H1 (cell line): ENCODE measurements around the gene NR5A2. TPM values are rescaled to one million over a fixed set of nuclear protein-coding genes. Genes with fewer than 3 reads are reported as not detected.
A peak's percentile ranks its signal among the peaks of the same experiment; 100 is the strongest.

ENCODE experiments used
- CTCF ChIA-PET: fragments of 300-600 bp; sonication (Branson Sonifier 250); formaldehyde crosslinking; loops from one replicate; lab custom pipeline; 2021; ENCODE audit not compliant: partially characterized antibody; lab: Charles Lee
- POLR2A ChIA-PET: fragments of 300-600 bp; sonication (Branson Sonifier 250); formaldehyde crosslinking; loops from one replicate; lab custom pipeline; 2021; ENCODE audit warnings: inconsistent platforms; ENCODE audit not compliant: partially characterized antibody; lab: Charles Lee
- DNase-seq, 2 experiments: peaks; one replicate each; pipeline versions ENCODE4 v3.0.0 to v3.0.0-alpha.2; 2010 to 2022; ENCODE audit warnings: low spot score in 2 of 2, low read depth in 1 of 2, mixed read lengths in 1 of 2
- FAIRE-seq: peaks from 2 replicates; lab custom pipeline; 2011; peaks lifted over from hg19 to GRCh38; lab: Jason Lieb, UNC
- H2AFZ ChIP-seq: 2 replicates; pipeline ENCODE4 v1.8.1; 2012; ENCODE audit warnings: low read length, inconsistent platforms
- H2AK5ac ChIP-seq: 2 replicates; pipeline ENCODE4 v1.6.1; 2013; ENCODE audit warnings: low read depth, low read length
- H2BK120ac ChIP-seq: replicated peaks from 2 replicates; pipeline ENCODE3; 2013; ENCODE audit warnings: low read depth, low read length, inconsistent platforms
- H2BK12ac ChIP-seq: 2 replicates; pipeline ENCODE4 v1.6.1; 2013; ENCODE audit warnings: low read depth, low read length
- H2BK15ac ChIP-seq: 2 replicates; pipeline ENCODE4 v1.6.1; 2013; ENCODE audit warnings: low read length
- H2BK20ac ChIP-seq: 2 replicates; pipeline ENCODE4 v1.6.1; 2013; ENCODE audit warnings: low read length
- H2BK5ac ChIP-seq: 2 replicates; pipeline ENCODE4 v1.6.1; 2013; ENCODE audit warnings: low read depth, low read length
- H3K14ac ChIP-seq: 2 replicates; pipeline ENCODE4 v1.6.1; 2013; ENCODE audit warnings: inconsistent platforms; ENCODE audit not compliant: insufficient read length
- H3K18ac ChIP-seq: 2 replicates; pipeline ENCODE4 v1.6.1; 2013; ENCODE audit warnings: low read length; ENCODE audit errors: extremely low read depth
- H3K23ac ChIP-seq: 2 replicates; pipeline ENCODE4 v1.6.1; 2013; ENCODE audit warnings: inconsistent platforms; ENCODE audit not compliant: insufficient read length
- H3K23me2 ChIP-seq: 2 replicates; pipeline ENCODE4 v1.6.1; 2013; ENCODE audit warnings: low read depth, low read length
- H3K27ac ChIP-seq: 2 replicates; pipeline ENCODE4 v1.6.1; 2011; ENCODE audit warnings: low read depth, low read length, inconsistent platforms
- H3K27me3 ChIP-seq, 4 experiments: replicated peaks in 1 of 4; 1 replicate in 1 of 4; 2 replicates in 3 of 4; pipeline versions ENCODE4 v1.6.1 to v1.8.1; 2011 to 2013; ENCODE audit warnings: low read length in 3 of 4, mild to moderate bottlenecking in 3 of 4, inconsistent platforms in 2 of 4, mixed read lengths in 2 of 4, moderate library complexity in 1 of 4; ENCODE audit not compliant: control insufficient read depth in 3 of 4, insufficient read depth in 3 of 4; ENCODE audit errors: extremely low read depth in 1 of 4
- H3K36me3 ChIP-seq, 4 experiments: 2 replicates each; pipeline versions ENCODE4 v1.6.1 to v1.8.1; 2011 to 2013; ENCODE audit warnings: mild to moderate bottlenecking in 4 of 4, low read length in 3 of 4, moderate library complexity in 2 of 4, control low read depth in 1 of 4, inconsistent platforms in 1 of 4; ENCODE audit not compliant: insufficient read depth in 4 of 4, control insufficient read depth in 2 of 4
- H3K4ac ChIP-seq: replicated peaks from 2 replicates; pipeline ENCODE3; 2013; ENCODE audit warnings: low read length, low read depth, mixed read lengths, inconsistent platforms; ENCODE audit not compliant: insufficient read length
- H3K4me1 ChIP-seq, 4 experiments: replicated peaks in 1 of 4; 1 replicate in 1 of 4; 2 replicates in 3 of 4; pipeline versions ENCODE4 v1.6.1 to v1.8.1; 2011 to 2013; ENCODE audit warnings: low read length in 3 of 4, inconsistent platforms in 2 of 4, mixed read lengths in 1 of 4; ENCODE audit not compliant: insufficient read depth in 4 of 4, control insufficient read depth in 3 of 4
- H3K4me2 ChIP-seq, 2 experiments: 2 replicates each; pipeline versions ENCODE4 v1.6.1 to v1.8.1; 2011 to 2013; ENCODE audit warnings: low read depth in 2 of 2, low read length in 2 of 2, control low read depth in 1 of 2, inconsistent platforms in 1 of 2, mild to moderate bottlenecking in 1 of 2; ENCODE audit not compliant: insufficient read depth in 1 of 2
- H3K4me3 ChIP-seq, 4 experiments: fragments of 200-600, 300-600 bp in 1 of 4; sonication (generic), shearing (Covaris generic), sonication (Bioruptor Twin) in 1 of 4; 2 replicates each; pipeline versions ENCODE4 v1.5.1 to v1.8.1; 2011 to 2016; ENCODE audit warnings: low read length in 4 of 4, low read depth in 3 of 4, control low read depth in 2 of 4, inconsistent platforms in 2 of 4, mild to moderate bottlenecking in 2 of 4, mixed read lengths in 1 of 4, moderate library complexity in 1 of 4; ENCODE audit not compliant: insufficient read depth in 2 of 4; ENCODE audit errors: extremely low read depth in 1 of 4
- H3K56ac ChIP-seq: replicated peaks from 2 replicates; pipeline ENCODE3; 2013; ENCODE audit warnings: low read depth, mild to moderate bottlenecking, mixed read lengths, low read length, inconsistent platforms; ENCODE audit not compliant: insufficient read length
- H3K79me1 ChIP-seq: 2 replicates; pipeline ENCODE4 v1.6.1; 2013; ENCODE audit warnings: low read depth, low read length, control low read depth
- H3K79me2 ChIP-seq, 2 experiments: 2 replicates each; pipeline versions ENCODE4 v1.6.1 to v1.8.1; 2012 to 2013; ENCODE audit warnings: low read length in 2 of 2, mild to moderate bottlenecking in 2 of 2, inconsistent platforms in 1 of 2; ENCODE audit not compliant: insufficient read depth in 2 of 2, control insufficient read depth in 1 of 2
- H3K9ac ChIP-seq, 4 experiments: replicated peaks in 1 of 4; 1 replicate in 1 of 4; 2 replicates in 3 of 4; pipeline versions ENCODE4 v1.6.1 to v1.8.1; 2011 to 2013; ENCODE audit warnings: low read depth in 3 of 4, low read length in 3 of 4, control low read depth in 2 of 4, mild to moderate bottlenecking in 2 of 4, moderate library complexity in 2 of 4, inconsistent platforms in 1 of 4; ENCODE audit errors: extremely low read depth in 1 of 4
- H3K9me3 ChIP-seq, 2 experiments: 2 replicates each; pipeline versions ENCODE4 v1.6.1 to v1.8.1; 2012 to 2013; ENCODE audit warnings: mild to moderate bottlenecking in 2 of 2, moderate library complexity in 2 of 2, control low read depth in 1 of 2, inconsistent platforms in 1 of 2, low read depth in 1 of 2, low read length in 1 of 2, mixed read lengths in 1 of 2; ENCODE audit not compliant: insufficient read depth in 2 of 2
- H4K20me1 ChIP-seq, 2 experiments: replicated peaks in 1 of 2; 2 replicates each; pipeline versions ENCODE3 to v1.8.1; 2011 to 2013; ENCODE audit warnings: inconsistent platforms in 2 of 2, low read length in 2 of 2, mild to moderate bottlenecking in 1 of 2; ENCODE audit not compliant: insufficient read depth in 2 of 2, control insufficient read depth in 1 of 2
- H4K5ac ChIP-seq: 2 replicates; pipeline ENCODE4 v1.6.1; 2013; ENCODE audit warnings: low read length, low read depth, mixed read lengths, inconsistent platforms; ENCODE audit not compliant: insufficient read length
- H4K8ac ChIP-seq: 2 replicates; pipeline ENCODE4 v1.8.0; 2013; ENCODE audit warnings: mild to moderate bottlenecking, moderate library complexity, low read length, inconsistent platforms; ENCODE audit not compliant: insufficient read depth; ENCODE audit errors: extremely low read depth
- H4K91ac ChIP-seq: replicated peaks from 2 replicates; pipeline ENCODE3; 2013; ENCODE audit warnings: low read length, mixed read lengths, inconsistent platforms; ENCODE audit not compliant: insufficient read length
- CEBPB ChIP-seq: IDR thresholded peaks from 2 replicates; pipeline ENCODE4 v1.6.1; 2012; ENCODE audit warnings: low read depth, low read length
- CTBP2 ChIP-seq: IDR thresholded peaks from 2 replicates; pipeline ENCODE4 v1.7.0; 2011; ENCODE audit warnings: borderline replicate concordance, mild to moderate bottlenecking, moderate library complexity, mixed read lengths, low read length; ENCODE audit not compliant: insufficient read depth, insufficient read length
- RNF2 ChIP-seq: fragments of 200-900, 300-1000 bp; sonication (generic); IDR thresholded peaks from 2 replicates; pipeline ENCODE4 v1.7.1; 2016; ENCODE audit warnings: borderline replicate concordance, low read depth, mild to moderate bottlenecking, antibody characterized with exemption, low read length; ENCODE audit not compliant: poor library complexity, severe bottlenecking; ENCODE audit errors: missing control alignments
- WGBS, 2 experiments: shearing (Covaris generic) in 1 of 2; methylation state at CpG; one replicate each; pipeline versions ENCODE4 v1.1.6 to v1.1.7; 2013 to 2015; ENCODE audit warnings: low lambda C conversion rate in 2 of 2, mixed read lengths in 2 of 2, inconsistent platforms in 1 of 2, low coverage in 1 of 2, missing lambda C conversion rate in 1 of 2; ENCODE audit not compliant: insufficient replicate concordance in 2 of 2, insufficient coverage in 1 of 2, insufficient read length in 1 of 2; ENCODE audit errors: extremely low coverage in 1 of 2, missing lambda C conversion rate in 1 of 2; 5-methylcytosine and 5-hydroxymethylcytosine counted together
- polyA plus RNA-seq, 7 experiments: library from polyadenylated mRNA; depleted of rRNA in 3 of 7; stranded (reverse) in 5 of 7; unstranded in 2 of 7; fragments of >200 nt in 5 of 7; fragments of 200-250 nt in 2 of 7; gene quantifications; 1 replicate in 5 of 7; 2 replicates in 1 of 7; 4 replicates in 1 of 7; pipeline versions ENCODE4 v1.2.1 to v1.2.3, GENCODE V29; 2011 to 2013; ENCODE audit warnings: missing spikeins in 2 of 7, mixed read lengths in 2 of 7
- total RNA-seq: library from RNA; stranded (reverse); fragmentation: NEBNext Ultra II Directional; extraction: Animal tissue kit (Norgen Biotek cat#: 25700); gene quantifications from 2 replicates; pipeline ENCODE4 v1.2.1, GENCODE V29; 2021

NR5A2 gene
- total and polyA plus RNA-seq, 2 of the 8 experiments (the other 6 are each of a cell fraction or from before 2014, with no cell fraction given) = 1.7 to 11.6 TPM

- ChIA-PET POLR2A (interaction anchor here (1.9 to 6.5 kb wide), 3 partner anchors 8 to 11 kb away, joined by 5 to 36 read pairs (median 13); no protein-coding TSS in a partner anchor), CTCF (interaction anchor here (0.6 to 2.6 kb wide), 8 partner anchors 9 to 465 kb away, joined by 3 to 7 read pairs (median 4); no protein-coding TSS in a partner anchor)
- Histone ChIP-seq H4K20me1 (peaks cover 0 to 2% of the 10 kb centered on the region in 2 experiments), H4K8ac (no peak overlapping the region), H2BK12ac (no peak overlapping the region), H3K23ac (no peak overlapping the region), H4K5ac (no peak overlapping the region), H3K27ac (no peak overlapping the region), H3K4me3 (peak overlapping the region in 3 of 4 experiments; percentile 32 to 88 (median 54); a peak in 5 of 8 replicates), H3K9me3 (no peaks in the 10 kb centered on the region), H2AK5ac (no peak overlapping the region), H3K4ac (no peak overlapping the region), H2BK5ac (no peak overlapping the region), H3K23me2 (peaks cover 53% of the 10 kb centered on the region), H4K91ac (peak overlapping the region; percentile 12), H3K36me3 (no peaks in the 10 kb centered on the region)
- 6% methylated on average over 8 of the region's 8 CpGs; no CpG with 5 or more reads in 1 of the 2 experiments for WGBS, 2 experiments
- no peak for DNase-seq
- TF ChIP-seq RNF2 (peak; percentile 14), CTBP2 (no peak), CEBPB (peak; percentile 20; the same call in 1 of the 2 replicates)
- TF ChIP-seq, all 59 proteins: peak for 2
- no peak for FAIRE-seq
- Histone ChIP-seq H3K9ac (no peak overlapping the region), H2BK15ac (no peak overlapping the region), H2AFZ (no peak overlapping the region), H3K18ac (no peak overlapping the region), H3K4me2 (peak overlapping the region; percentile 94 to 98), H3K56ac (no peak overlapping the region), H2BK20ac (no peak overlapping the region), H3K79me2 (no peaks in the 10 kb centered on the region; a peak in 1 of 4 replicates), H3K27me3 (peaks cover 28 to 89% (median 75%) of the 10 kb centered on the region in 4 experiments; a peak in 6 of 7 replicates), H3K79me1 (no peaks in the 10 kb centered on the region; the same call in 1 of the 2 replicates), H2BK120ac (no peak overlapping the region), H3K4me1 (peaks cover 11 to 32% (median 12%) of the 10 kb centered on the region in 4 experiments), H3K14ac (no peak overlapping the region)
These were observed 10.4 kb downstream of the NR5A2 start for GRCh38 chr1:200037904-200038303.
